ENCODE results near the gene PFN3. TPM values are rescaled to one million over a fixed set of nuclear protein-coding genes. Genes with fewer than 3 reads are reported as not detected.

Gene PFN3
- total RNA-seq, 1 experiment from 2014 or later, result not detected

Other genes starting within 250 kb of the PFN3 start
- 37.6 and 56.2 TPM in 2 replicates for gene RAB24, start 96.9 kb downstream of the PFN3 start, total RNA-seq (2014; rRNA removed; shearing (Covaris generic))
- gene PRELID1, start 96.9 kb downstream of the PFN3 start, total RNA-seq (2014; rRNA removed; shearing (Covaris generic)), result 456 and 457 TPM in 2 replicates
- 121 and 296 TPM in 2 replicates for gene MXD3, start 88.8 kb downstream of the PFN3 start, total RNA-seq (2014; rRNA removed; shearing (Covaris generic))
- 360 and 397 TPM in 2 replicates for gene LMAN2, start 49.0 kb downstream of the PFN3 start, total RNA-seq (2014; rRNA removed; shearing (Covaris generic))
- 1.6 TPM in 1 of 2 replicates, not detected in the other for gene RGS14, start 42.7 kb downstream of the PFN3 start, total RNA-seq (2014; rRNA removed; shearing (Covaris generic))
- gene SLC34A1, start 16.2 kb downstream of the PFN3 start, total RNA-seq (2014; rRNA removed; shearing (Covaris generic)), result not detected in 2 replicates
- 0.74 and 3.9 TPM in 2 replicates for gene F12, start 8.9 kb upstream of the PFN3 start, total RNA-seq (2014; rRNA removed; shearing (Covaris generic))
- 103 and 113 TPM in 2 replicates for gene GRK6, start 26.0 kb upstream of the PFN3 start, total RNA-seq (2014; rRNA removed; shearing (Covaris generic))
- 7.4 and 12.6 TPM in 2 replicates for gene PRR7, start 46.2 kb upstream of the PFN3 start, total RNA-seq (2014; rRNA removed; shearing (Covaris generic))
- 147 and 149 TPM in 2 replicates for gene DBN1, start 73.0 kb upstream of the PFN3 start, total RNA-seq (2014; rRNA removed; shearing (Covaris generic))
- 175 and 274 TPM in 2 replicates for gene PDLIM7, start 96.9 kb upstream of the PFN3 start, total RNA-seq (2014; rRNA removed; shearing (Covaris generic))
- 1.8 and 4.2 TPM in 2 replicates for gene DOK3, start 109.2 kb upstream of the PFN3 start, total RNA-seq (2014; rRNA removed; shearing (Covaris generic))
- gene DDX41, start 116.3 kb upstream of the PFN3 start, total RNA-seq (2014; rRNA removed; shearing (Covaris generic)), result 131 and 150 TPM in 2 replicates
- 24.9 and 29.9 TPM in 2 replicates for gene FAM193B, start 153.9 kb upstream of the PFN3 start, total RNA-seq (2014; rRNA removed; shearing (Covaris generic))
- gene TMED9, start 191.5 kb upstream of the PFN3 start, total RNA-seq (2014; rRNA removed; shearing (Covaris generic)), result 141 and 148 TPM in 2 replicates
- 37.9 and 53.0 TPM in 2 replicates for gene B4GALT7, start 199.5 kb upstream of the PFN3 start, total RNA-seq (2014; rRNA removed; shearing (Covaris generic))